ACHN (cell line): ENCODE data around the gene PRELP.
"Not testable (repeated sequence)": the region's sequence is repeated elsewhere in the genome, so short reads cannot be mapped to it uniquely, and the experiment has no call there.

Source experiments
- DNase-seq: peaks from one replicate; pipeline ENCODE4 v3.0.0-alpha.2; 2015
- in situ Hi-C: cut with HindIII; loops from 2 replicates; pipeline ENCODE4 v1.10.0; 2017; ENCODE audit warnings: low sequenced_read_pairs, low pct_ligation_motif_present, low pct_unique_long_range_greater_than_20kb

Gene PRELP

GRCh38 chr1:203451836-203452784 lies 23.5 kb upstream of the PRELP start:
- in situ Hi-C loops: no loop called here
- DNase-seq: no peak

GRCh38 chr1:203453016-203453415 lies 22.6 kb upstream of the PRELP start:
- DNase-seq: no peak
- in situ Hi-C loops: no loop called here

- in situ Hi-C loops: no loop called here
- DNase-seq: no peak
Measured at GRCh38 chr1:203453616-203454015, 22.0 kb upstream of the PRELP start.

GRCh38 chr1:203454986-203455471 lies 20.6 kb upstream of the PRELP start:
- in situ Hi-C loops: no loop called here
- no peak for DNase-seq

- in situ Hi-C loops: no loop called here
Measured at GRCh38 chr1:203455706-203456105, 19.9 kb upstream of the PRELP start.

GRCh38 chr1:203456577-203456976 lies 19.0 kb upstream of the PRELP start:
- in situ Hi-C loops: no loop called here

More at GRCh38 chr1:203455706-203456105, 19.9 kb upstream of the PRELP start:
- no peak for DNase-seq

GRCh38 chr1:203458078-203458477 lies 17.5 kb upstream of the PRELP start:
- in situ Hi-C loops: no loop called here
- DNase-seq: no peak

More at GRCh38 chr1:203456577-203456976, 19.0 kb upstream of the PRELP start:
- DNase-seq: no peak

GRCh38 chr1:203459671-203460201 lies 15.9 kb upstream of the PRELP start:
- no peak for DNase-seq
- in situ Hi-C loops: no loop called here

GRCh38 chr1:203461717-203462116 lies 13.9 kb upstream of the PRELP start:
- no peak for DNase-seq
- in situ Hi-C loops: no loop called here

- DNase-seq: no peak
- in situ Hi-C loops: no loop called here
Measured at GRCh38 chr1:203462143-203462542, 13.5 kb upstream of the PRELP start.

GRCh38 chr1:203462878-203463277 lies 12.7 kb upstream of the PRELP start:
- in situ Hi-C loops: no loop called here

GRCh38 chr1:203463469-203464062 lies 12.0 kb upstream of the PRELP start:
- no peak for DNase-seq

More at GRCh38 chr1:203462878-203463277, 12.7 kb upstream of the PRELP start:
- DNase-seq: peak; percentile 35

GRCh38 chr1:203464226-203464625 lies 11.4 kb upstream of the PRELP start:
- no peak for DNase-seq
- in situ Hi-C loops: no loop called here

More at GRCh38 chr1:203463469-203464062, 12.0 kb upstream of the PRELP start:
- in situ Hi-C loops: no loop called here

GRCh38 chr1:203464743-203465142 lies 10.9 kb upstream of the PRELP start:
- no peak for DNase-seq
- in situ Hi-C loops: no loop called here

GRCh38 chr1:203465146-203465798 lies 10.3 kb upstream of the PRELP start:
- DNase-seq: no peak
- in situ Hi-C loops: no loop called here

- in situ Hi-C loops: no loop called here
- DNase-seq: no peak
Measured at GRCh38 chr1:203465948-203466347, 9.7 kb upstream of the PRELP start.

- DNase-seq, in situ Hi-C loops: not testable (repeated sequence)
Measured at GRCh38 chr1:203466906-203467549, 8.6 kb upstream of the PRELP start.

GRCh38 chr1:203467550-203467921 lies 8.1 kb upstream of the PRELP start:
- in situ Hi-C loops: no loop called here
- DNase-seq: no peak
